Measurements from ENCODE around the gene RPP21.
"Not testable (repeated sequence)": the region's sequence is repeated elsewhere in the genome, so short reads cannot be mapped to it uniquely, and the experiment has no call there.

The RPP21 gene

DNA sequence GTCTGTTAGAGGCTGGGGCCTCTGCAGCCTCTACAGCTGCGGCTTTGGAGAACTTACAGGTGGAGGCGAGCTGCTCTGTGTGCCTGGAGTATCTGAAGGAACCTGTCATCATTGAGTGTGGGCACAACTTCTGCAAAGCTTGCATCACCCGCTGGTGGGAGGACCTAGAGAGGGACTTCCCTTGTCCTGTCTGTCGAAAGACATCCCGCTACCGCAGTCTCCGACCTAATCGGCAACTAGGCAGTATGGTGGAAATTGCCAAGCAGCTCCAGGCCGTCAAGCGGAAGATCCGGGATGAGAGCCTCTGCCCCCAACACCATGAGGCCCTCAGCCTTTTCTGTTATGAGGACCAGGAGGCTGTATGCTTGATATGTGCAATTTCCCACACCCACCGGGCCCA, 15.6 kb upstream of the RPP21 start:
- DNase-seq (ENCODE audit: low spot score) = no peak

GRCh38 chr6:30331981-30332380, 13.0 kb upstream of the RPP21 start:
- no peak for DNase-seq (ENCODE audit: low spot score)

GRCh38 chr6:30334075-30334783, 10.7 kb upstream of the RPP21 start:
- no peak for DNase-seq (ENCODE audit: low spot score)

GRCh38 chr6:30340589-30341054, 4.3 kb upstream of the RPP21 start:
- no peak for DNase-seq (ENCODE audit: low spot score)

GRCh38 chr6:30341218-30341617, 3.7 kb upstream of the RPP21 start:
- DNase-seq (ENCODE audit: low spot score) = no peak

- DNase-seq (ENCODE audit: low spot score) = no peak
These were observed 3.2 kb upstream of the RPP21 start for GRCh38 chr6:30341728-30342127.

GRCh38 chr6:30344191-30344867, 627 bp upstream of the RPP21 start:
- no peak for DNase-seq (ENCODE audit: low spot score)

GRCh38 chr6:30345852-30346251, 896 bp downstream of the RPP21 start:
- DNase-seq (ENCODE audit: low spot score) = no peak

DNA sequence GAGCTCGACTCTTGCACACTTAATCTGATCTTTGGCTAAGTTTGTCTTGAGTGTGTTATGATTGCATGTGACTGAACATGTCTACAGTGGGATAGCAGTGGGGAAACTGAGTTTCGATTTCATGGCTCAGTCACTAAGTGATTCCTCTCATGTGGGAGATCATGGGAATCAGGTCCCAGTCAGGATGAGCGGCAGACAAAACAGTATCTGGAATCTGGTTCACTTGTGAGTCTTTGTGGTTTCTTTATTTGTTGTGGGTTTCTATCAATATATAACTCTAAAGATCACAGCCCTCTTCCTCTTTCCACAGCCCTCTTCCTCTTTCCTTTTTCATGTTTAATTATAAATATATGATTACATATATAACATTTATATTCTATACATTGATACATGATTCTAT, 4.0 kb downstream of the RPP21 start:
- no peak for DNase-seq (ENCODE audit: low spot score)

DNA sequence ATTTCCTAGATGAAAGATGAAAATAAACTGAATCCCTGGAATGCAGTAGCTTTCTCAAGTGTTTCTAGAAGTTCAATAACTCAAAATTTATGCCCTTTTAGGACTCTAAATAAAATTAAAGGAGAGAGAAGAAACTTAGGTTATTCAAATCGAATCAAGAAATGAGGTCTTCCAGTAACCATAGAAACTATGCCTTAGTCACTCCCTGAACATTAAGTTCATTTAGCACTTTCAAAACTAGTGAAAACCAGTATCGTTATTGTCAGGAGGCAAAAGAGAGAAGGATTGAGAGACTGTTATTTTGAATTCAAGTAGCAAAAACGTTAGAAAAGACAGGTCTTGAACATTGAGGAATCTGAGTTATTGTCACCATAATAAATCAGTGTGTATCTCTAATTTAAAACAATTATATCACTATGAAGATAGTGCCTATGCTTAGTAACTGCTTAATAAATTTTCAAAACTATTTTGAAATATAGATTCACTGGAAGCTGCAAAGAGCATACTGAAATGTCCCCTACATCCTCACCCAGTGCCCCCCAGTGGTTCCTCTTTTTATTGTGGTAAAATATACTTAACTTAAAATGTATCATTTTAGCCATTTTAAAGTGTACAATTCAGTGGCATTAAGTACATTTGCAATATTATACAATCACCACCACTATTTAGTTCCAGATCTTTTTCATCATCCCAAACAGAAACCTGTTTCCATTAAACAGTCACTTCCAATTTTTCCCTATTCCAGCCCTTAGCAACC, 4.6 kb downstream of the RPP21 start:
- DNase-seq (ENCODE audit: low spot score) = no peak

DNA sequence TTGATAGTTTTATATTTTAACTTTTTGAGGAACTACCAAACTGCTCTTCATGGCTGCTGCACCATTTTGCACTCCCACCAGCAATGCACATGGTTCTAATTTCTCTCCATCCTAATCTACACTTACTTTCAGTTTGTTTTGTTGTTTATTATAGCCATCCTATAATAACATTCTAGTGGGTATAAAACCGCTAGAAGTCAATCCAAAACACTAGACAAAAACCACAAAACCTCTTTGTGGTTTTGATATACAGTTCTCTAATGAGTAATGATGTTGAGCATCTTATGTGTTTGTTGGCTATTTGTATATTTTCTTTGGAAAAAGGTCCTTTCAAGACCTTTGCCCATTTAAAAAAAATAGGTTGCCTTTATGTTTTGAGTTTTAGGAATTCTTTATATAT, 5.6 kb downstream of the RPP21 start:
- DNase-seq (ENCODE audit: low spot score) = no peak

- no peak for DNase-seq (ENCODE audit: low spot score)
These were observed 7.6 kb downstream of the RPP21 start for GRCh38 chr6:30352550-30352949.

DNA sequence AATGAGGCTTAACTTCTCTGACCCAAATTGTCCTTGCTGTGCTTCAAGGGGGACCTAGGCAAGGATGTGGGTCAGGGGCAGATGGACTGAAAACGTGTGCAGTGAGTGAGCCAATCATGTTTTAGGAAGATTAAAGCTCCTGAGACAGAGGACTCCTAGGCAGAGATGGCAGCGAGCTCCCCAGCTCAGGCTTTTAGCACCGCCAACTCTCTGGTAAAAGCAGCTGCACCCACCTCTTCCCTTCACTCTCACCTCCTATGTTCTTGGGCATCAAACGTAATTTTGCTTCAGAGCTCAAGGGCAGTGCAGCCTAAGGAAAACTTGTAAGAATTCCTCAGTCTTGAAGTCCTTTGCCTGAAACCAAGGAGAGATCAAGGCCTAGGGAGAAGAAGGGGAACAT, 10.3 kb downstream of the RPP21 start:
- DNase-seq (ENCODE audit: low spot score) = no peak

- no peak for DNase-seq (ENCODE audit: low spot score)
These were observed 11.6 kb downstream of the RPP21 start for GRCh38 chr6:30356536-30356935.

GRCh38 chr6:30357678-30358540, 13.0 kb downstream of the RPP21 start:
- peak; percentile 82 for DNase-seq (ENCODE audit: low spot score)

DNA sequence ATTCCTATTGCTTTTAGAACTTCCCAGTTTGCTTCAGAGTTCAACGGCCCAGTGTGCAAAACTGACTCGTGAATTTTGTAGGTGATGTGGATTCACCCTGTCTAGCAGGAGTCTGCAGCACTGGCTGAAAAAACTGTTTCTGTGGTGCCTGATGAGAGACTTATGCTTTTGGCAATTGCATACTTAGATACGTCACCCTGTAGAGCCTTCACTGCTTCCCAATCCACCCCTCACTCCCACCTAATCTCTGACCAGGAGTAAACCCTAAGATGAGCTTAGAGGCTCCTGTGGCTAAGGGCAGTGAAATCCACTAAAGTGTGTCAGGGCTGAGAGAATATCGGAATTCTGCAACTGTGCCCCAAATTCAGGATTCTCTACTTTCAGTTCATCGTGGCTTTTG, 14.3 kb downstream of the RPP21 start:
- no peak for DNase-seq (ENCODE audit: low spot score)

- no peak for DNase-seq (ENCODE audit: low spot score)
These were observed 15.2 kb downstream of the RPP21 start for GRCh38 chr6:30360139-30360538.

DNA sequence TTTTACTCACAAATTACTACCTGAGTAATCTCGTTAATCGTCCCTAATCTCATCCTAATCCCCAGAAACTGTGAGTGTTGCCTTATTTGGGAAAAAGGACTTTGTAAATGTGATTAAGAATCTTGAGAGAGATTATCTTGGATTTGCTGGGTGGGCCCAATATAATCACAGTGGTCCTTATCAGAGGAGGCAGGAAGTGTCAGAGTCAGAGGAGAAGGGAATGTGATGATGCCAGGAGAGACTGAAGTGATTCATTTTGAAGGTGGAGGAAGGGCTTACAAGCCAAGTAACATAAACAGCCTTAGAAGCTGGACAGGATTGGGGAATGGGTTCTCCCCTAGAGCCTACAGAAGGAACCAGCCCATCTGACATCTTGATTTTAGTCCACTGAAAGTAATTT, 16.7 kb downstream of the RPP21 start:
- DNase-seq (ENCODE audit: low spot score) = no peak

DNA sequence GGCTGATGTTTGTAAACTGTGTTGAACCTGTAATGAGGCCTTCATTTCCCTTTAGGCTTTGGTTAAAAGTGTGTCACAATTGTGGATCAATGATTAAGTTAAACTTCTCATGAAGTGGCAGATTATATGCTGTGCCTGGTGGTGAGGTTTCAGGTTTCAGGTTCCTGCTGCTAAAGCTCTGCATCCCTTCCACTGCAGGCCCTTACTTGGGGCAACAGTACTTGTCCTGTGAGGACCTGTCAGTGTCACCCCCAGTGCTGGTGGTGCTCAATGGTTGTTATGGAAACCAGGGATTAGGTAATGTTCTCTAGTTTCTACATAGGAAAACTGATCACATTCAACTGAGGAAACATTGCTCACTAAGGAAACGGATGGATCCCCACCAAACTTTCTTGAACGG, 18.5 kb downstream of the RPP21 start:
- DNase-seq (ENCODE audit: low spot score) = no peak

GRCh38 chr6:30364591-30364990, 19.6 kb downstream of the RPP21 start:
- peak; percentile 41 for DNase-seq (ENCODE audit: low spot score)

DNA sequence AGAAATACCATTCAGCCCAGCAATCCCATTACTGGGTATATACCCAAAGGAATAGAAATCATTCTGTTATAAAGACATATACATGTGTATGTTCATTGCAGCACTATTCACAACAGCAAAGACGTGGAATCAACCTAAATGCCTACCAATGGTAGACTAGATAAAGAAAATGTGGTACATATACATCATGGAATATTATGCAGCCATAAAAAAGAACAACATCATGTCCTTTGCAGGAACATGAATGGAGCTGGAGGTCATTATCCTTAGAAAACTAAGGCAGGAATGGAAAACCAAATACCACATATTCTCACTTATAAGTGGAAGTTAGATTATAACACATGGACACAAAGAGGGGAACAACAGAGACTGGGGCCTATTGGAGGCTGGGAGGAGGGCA, 24.3 kb downstream of the RPP21 start:
- not testable (repeated sequence) for DNase-seq (ENCODE audit: low spot score)

DNA sequence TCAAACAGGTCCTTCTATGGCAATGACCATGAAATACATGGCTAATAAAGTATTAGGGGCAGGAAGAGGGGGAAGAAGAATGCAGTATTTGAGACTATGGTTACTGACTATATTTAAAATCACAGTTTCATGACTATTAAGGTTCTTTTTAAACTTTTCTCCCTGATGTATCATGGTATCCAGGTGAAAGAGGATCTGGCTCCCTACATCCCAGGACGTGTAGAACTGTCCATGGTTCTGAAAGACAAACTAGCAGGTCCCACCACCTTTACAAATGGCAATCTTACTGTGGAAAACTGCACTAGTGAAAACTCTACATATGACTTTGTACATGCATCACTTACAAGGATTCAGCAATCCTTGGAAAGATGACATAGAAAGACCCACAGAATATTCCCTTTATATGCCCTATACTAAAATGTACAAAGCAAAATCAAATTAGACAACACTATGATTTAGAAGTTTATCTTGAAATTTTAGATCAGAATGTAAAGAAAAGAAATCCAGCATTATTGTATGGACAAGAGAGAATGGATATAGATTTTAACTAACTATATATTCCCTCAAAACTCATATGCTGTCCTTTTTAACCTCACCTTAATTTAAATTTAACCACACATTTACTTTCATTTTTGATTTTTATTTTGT, 33.5 kb downstream of the RPP21 start:
- peak; percentile 78 for DNase-seq (ENCODE audit: low spot score)

Measured in iPS-NIHi11 (cell line).